ENCODE results near the gene BCKDHA.
"Not testable (repeated sequence)": the region's sequence is repeated elsewhere in the genome, so short reads cannot be mapped to it uniquely, and the experiment has no call there.

The BCKDHA gene

GRCh38 chr19:41401483-41401882, 3.9 kb downstream of the BCKDHA start:
- in situ Hi-C loops (cut with MboI; ENCODE audit: low sequenced_read_pairs), result no loop called here

DNA sequence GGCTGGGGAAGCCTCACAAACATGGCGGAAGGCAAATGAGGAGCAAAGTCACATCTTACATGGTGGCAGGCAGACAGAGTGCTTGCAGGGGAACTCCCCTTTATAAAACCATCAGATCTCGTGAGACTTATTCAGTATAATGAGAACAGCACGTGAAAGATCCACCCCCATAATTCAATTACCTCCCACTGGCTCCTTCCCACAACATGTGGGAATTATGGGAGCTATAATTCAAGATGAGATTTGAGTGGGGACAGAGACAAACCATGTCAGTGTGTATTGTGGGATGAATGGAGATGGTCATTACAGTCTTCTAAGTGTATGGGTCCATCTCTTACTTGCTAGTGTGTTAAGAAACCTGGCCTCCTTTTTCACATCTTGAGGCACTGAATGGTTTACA, 4.4 kb downstream of the BCKDHA start:
- in situ Hi-C loops (cut with MboI; ENCODE audit: low sequenced_read_pairs), result no loop called here

- in situ Hi-C loops (cut with MboI; ENCODE audit: low sequenced_read_pairs), result no loop called here
These were observed 5.8 kb downstream of the BCKDHA start for GRCh38 chr19:41403181-41403970.

- in situ Hi-C loops (cut with MboI; ENCODE audit: low sequenced_read_pairs), result no loop called here
These were observed 8.2 kb downstream of the BCKDHA start for GRCh38 chr19:41405776-41406175.

DNA sequence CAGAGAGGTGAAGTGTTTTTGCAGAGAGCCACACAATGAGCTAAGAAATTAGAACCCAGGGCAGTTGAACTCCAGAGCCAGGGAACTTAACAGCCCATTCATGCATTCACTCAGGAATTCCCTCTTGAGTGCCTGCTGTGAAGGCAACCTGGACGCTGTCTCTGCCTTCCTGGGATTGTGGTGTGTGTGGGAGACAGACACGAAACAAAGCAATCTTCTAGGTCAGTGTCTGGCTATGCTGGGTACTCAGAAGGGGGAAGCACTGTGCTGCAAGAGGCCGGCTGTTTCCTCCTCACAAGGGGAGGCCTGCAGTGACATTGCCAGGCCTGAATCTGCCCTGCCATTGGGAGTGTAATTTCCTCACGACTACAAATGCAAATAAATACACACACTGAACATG, 9.7 kb downstream of the BCKDHA start:
- in situ Hi-C loops (cut with MboI; ENCODE audit: low sequenced_read_pairs), result no loop called here

GRCh38 chr19:41408256-41408655, 10.6 kb downstream of the BCKDHA start:
- in situ Hi-C loops (cut with MboI; ENCODE audit: low sequenced_read_pairs), result no loop called here

GRCh38 chr19:41408846-41409245, 11.2 kb downstream of the BCKDHA start:
- in situ Hi-C loops (cut with MboI; ENCODE audit: low sequenced_read_pairs), result not testable (repeated sequence)

DNA sequence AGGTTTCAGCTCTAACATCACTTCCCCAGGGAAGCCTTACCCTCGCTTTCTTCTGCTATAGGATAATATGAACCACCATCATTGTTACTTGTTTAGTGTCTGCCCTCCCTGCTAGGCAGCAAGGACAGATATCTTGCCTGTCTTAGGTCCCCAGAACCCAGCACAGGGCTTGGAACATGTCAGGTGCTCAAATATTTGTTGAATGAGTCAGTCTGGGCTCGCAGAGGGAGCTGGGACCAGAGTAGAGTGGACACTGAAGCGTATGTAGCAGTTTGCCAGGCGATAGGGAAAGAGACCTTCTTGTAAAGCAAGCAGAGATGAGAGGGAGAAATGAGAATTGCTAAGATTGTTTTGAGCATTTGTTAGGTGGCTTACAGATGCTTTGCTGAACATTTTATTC, 11.7 kb downstream of the BCKDHA start:
- in situ Hi-C loops (cut with MboI; ENCODE audit: low sequenced_read_pairs), result no loop called here

- in situ Hi-C loops (cut with MboI; ENCODE audit: low sequenced_read_pairs), result no loop called here
These were observed 12.9 kb downstream of the BCKDHA start for GRCh38 chr19:41410336-41411054.

DNA sequence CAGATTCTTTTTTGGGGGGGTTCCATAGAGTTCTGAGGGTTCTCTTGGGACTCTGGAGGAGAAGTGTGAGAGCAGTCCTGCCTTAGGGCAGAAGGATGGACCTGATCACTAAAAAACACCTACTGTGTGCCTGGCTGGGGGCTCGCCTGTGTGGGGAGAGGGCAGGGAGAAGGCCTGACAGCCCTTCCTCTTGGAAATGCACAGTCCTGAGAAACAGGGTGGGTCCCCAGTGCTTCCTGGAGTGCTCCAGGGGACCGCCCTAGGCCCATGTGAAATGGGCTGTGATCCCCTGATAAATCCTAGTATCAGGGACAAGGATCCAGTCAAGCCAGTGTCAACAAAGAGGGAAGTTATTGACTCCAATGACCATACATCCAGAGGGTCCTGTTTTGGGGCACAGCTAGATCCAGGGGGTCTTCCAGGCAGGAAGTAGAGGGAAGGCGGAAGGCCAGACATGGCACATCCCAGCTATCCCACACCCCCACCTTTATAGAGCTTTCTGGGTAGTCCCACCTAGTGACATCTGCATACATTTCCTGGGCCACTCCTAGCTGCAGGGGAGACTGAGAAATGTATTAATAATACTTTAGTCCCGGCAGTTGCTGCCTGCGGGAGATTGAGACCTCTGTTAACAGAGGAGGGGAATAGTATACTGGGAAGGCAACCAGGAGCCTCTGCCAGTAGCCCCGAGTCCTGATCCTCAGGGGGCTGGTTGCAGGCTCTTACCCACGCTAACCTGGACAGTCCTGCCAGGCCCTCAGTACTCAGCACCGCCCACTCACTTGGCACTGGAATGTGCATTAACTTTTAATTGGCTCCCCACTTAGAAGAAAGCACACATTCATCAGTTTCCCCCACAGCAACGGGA, 13.7 kb downstream of the BCKDHA start:
- in situ Hi-C loops (cut with MboI; ENCODE audit: low sequenced_read_pairs), result no loop called here

DNA sequence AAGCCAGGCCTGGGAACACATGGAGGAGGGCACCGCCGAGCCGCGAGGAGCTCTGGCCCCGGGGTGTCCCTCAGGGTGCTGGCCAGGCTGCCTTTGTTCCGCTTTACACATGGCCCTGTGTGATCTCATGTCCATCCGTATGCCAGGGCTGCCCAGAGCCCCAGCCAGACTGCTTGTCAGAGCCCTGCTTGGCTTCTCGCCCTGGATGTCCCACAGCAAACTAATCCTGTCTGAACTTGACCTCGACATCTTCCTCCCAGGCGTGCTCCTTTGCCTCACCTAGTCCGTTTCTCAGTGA, 14.3 kb downstream of the BCKDHA start:
- in situ Hi-C loops (cut with MboI; ENCODE audit: low sequenced_read_pairs), result no loop called here

GRCh38 chr19:41412953-41413352, 15.3 kb downstream of the BCKDHA start:
- in situ Hi-C loops (cut with MboI; ENCODE audit: low sequenced_read_pairs), result no loop called here

- in situ Hi-C loops (cut with MboI; ENCODE audit: low sequenced_read_pairs), result no loop called here
These were observed 16.3 kb downstream of the BCKDHA start for GRCh38 chr19:41413947-41414346.

DNA sequence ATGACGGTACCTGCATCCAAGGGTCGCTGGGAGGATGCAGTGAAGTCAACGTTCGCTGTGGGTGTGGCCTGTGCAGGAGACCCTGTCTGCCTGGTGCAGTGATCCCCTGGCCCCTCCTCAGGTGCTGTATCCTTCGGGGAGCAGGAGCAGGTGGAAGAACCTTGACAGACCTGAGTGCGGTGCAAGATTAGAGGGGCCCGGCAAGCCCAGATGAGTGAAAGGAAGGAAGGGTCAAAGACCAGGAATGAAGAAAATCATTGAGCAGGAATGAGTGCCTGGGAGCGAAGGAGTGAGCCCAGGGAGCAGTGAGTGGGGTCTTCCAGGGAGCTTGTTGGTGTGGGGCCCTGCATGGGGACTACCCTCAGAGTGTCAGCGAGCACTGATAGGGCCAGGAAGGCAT, 16.8 kb downstream of the BCKDHA start:
- in situ Hi-C loops (cut with MboI; ENCODE audit: low sequenced_read_pairs), result no loop called here

GRCh38 chr19:41415154-41415571, 17.5 kb downstream of the BCKDHA start:
- in situ Hi-C loops (cut with MboI; ENCODE audit: low sequenced_read_pairs), result no loop called here

- in situ Hi-C loops (cut with MboI; ENCODE audit: low sequenced_read_pairs), result no loop called here
These were observed 18.6 kb downstream of the BCKDHA start for GRCh38 chr19:41416194-41416674.

- in situ Hi-C loops (cut with MboI; ENCODE audit: low sequenced_read_pairs), result no loop called here
These were observed 22.7 kb downstream of the BCKDHA start for GRCh38 chr19:41420101-41420880.

GRCh38 chr19:41421314-41421713, 23.7 kb downstream of the BCKDHA start:
- in situ Hi-C loops (cut with MboI; ENCODE audit: low sequenced_read_pairs), result no loop called here

DNA sequence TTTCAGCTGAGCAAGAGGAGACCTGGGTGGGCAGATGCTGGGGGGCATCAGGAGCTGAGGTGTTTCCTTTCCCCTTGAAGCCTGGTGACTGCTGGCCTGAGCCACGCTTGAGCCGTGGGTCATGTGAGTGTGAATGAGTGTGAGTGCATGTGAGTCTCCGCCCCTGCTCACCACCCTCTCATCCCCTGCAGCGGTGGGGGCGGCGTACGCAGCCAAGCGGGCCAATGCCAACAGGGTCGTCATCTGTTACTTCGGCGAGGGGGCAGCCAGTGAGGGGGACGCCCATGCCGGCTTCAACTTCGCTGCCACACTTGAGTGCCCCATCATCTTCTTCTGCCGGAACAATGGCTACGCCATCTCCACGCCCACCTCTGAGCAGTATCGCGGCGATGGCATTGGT, 24.4 kb downstream of the BCKDHA start:
- in situ Hi-C loops (cut with MboI; ENCODE audit: low sequenced_read_pairs), result no loop called here

GRCh38 chr19:41422456-41422855, 24.8 kb downstream of the BCKDHA start:
- in situ Hi-C loops (cut with MboI; ENCODE audit: low sequenced_read_pairs), result no loop called here

DNA sequence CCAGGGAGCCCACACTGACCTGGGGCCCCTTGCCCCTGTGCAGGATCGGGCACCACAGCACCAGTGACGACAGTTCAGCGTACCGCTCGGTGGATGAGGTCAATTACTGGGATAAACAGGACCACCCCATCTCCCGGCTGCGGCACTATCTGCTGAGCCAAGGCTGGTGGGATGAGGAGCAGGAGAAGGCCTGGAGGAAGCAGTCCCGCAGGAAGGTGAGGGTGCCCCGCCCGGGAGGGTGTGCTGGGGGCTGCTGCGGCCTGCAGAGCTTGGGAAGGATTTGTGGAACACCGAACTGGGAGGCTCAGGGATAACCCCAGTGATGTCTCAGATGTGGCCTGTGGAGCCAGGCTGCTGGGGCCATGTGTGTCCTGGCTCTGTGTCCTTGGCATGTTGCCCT, 25.3 kb downstream of the BCKDHA start:
- in situ Hi-C loops (cut with MboI; ENCODE audit: low sequenced_read_pairs), result no loop called here
